NB4 (cell line): ENCODE results near the gene PSMD7.

Source experiments
- CTCF ChIP-seq: IDR thresholded peaks from one replicate; pipeline ENCODE4 v1.5.1; 2012; ENCODE audit warnings: low read depth, low read length
- MAX ChIP-seq: IDR thresholded peaks from 2 replicates; pipeline ENCODE4 v1.6.1; 2011; ENCODE audit warnings: low read depth, low read length
- MYC ChIP-seq: IDR thresholded peaks from 2 replicates; pipeline ENCODE4 v1.6.1; 2011; ENCODE audit warnings: low read depth, low read length
- POLR2A ChIP-seq: IDR thresholded peaks from 2 replicates; pipeline ENCODE4 v1.6.1; 2011; ENCODE audit warnings: mild to moderate bottlenecking; ENCODE audit not compliant: insufficient read length; ENCODE audit errors: extremely low read depth

- TF ChIP-seq CTCF (no peak), POLR2A (no peak), MAX (no peak), MYC (no peak)
Measured at GRCh38 chr16:74320707-74321106, 24.1 kb downstream of the PSMD7 start.
